GF-D8 (cell line): Measurements from ENCODE around the gene FUCA2.
A peak's percentile ranks its signal among the peaks of the same experiment; 100 is the strongest.
"Not testable (repeated sequence)": the region's sequence is repeated elsewhere in the genome, so short reads cannot be mapped to it uniquely, and the experiment has no call there.

ENCODE experiments used
- DNase-seq: peaks from one replicate; lab custom pipeline; 2025; lab: John Stamatoyannopoulos, UW

FUCA2 gene

GRCh38 chr6:143535189-143535614, 23.7 kb upstream of the FUCA2 start:
- no peak for DNase-seq

GRCh38 chr6:143531720-143532499, 20.4 kb upstream of the FUCA2 start:
- no peak for DNase-seq

- DNase-seq, result no peak
Observed at GRCh38 chr6:143529095-143529494, 17.6 kb upstream of the FUCA2 start.

- DNase-seq, result peak; percentile 26
Observed at GRCh38 chr6:143528164-143528811, 16.8 kb upstream of the FUCA2 start.

GRCh38 chr6:143527677-143528076, 16.2 kb upstream of the FUCA2 start:
- no peak for DNase-seq

- DNase-seq, result peak; percentile 22
Observed at GRCh38 chr6:143525356-143525755, 13.8 kb upstream of the FUCA2 start.

GRCh38 chr6:143522039-143522600, 10.6 kb upstream of the FUCA2 start:
- DNase-seq, result no peak

- no peak for DNase-seq
Observed at GRCh38 chr6:143517447-143517773, 5.9 kb upstream of the FUCA2 start.

GRCh38 chr6:143516690-143517446, 5.3 kb upstream of the FUCA2 start:
- DNase-seq, result no peak

- DNase-seq, result no peak
Observed at GRCh38 chr6:143515766-143516355, 4.3 kb upstream of the FUCA2 start.

- no peak for DNase-seq
Observed at GRCh38 chr6:143515061-143515760, 3.7 kb upstream of the FUCA2 start.

GRCh38 chr6:143513410-143513809, 1.9 kb upstream of the FUCA2 start:
- no peak for DNase-seq

GRCh38 chr6:143510326-143510725, 1.2 kb downstream of the FUCA2 start:
- DNase-seq, result not testable (repeated sequence)

- DNase-seq, result no peak
Observed at GRCh38 chr6:143507358-143508145, 4.0 kb downstream of the FUCA2 start.

- no peak for DNase-seq
Observed at GRCh38 chr6:143506620-143507019, 4.9 kb downstream of the FUCA2 start.

- DNase-seq, result no peak
Observed at GRCh38 chr6:143506199-143506598, 5.3 kb downstream of the FUCA2 start.

- no peak for DNase-seq
Observed at GRCh38 chr6:143505537-143505936, 6.0 kb downstream of the FUCA2 start.

GRCh38 chr6:143505111-143505510, 6.4 kb downstream of the FUCA2 start:
- no peak for DNase-seq

- no peak for DNase-seq
Observed at GRCh38 chr6:143504369-143504768, 7.2 kb downstream of the FUCA2 start.

- no peak for DNase-seq
Observed at GRCh38 chr6:143501851-143502250, 9.7 kb downstream of the FUCA2 start.

GRCh38 chr6:143498428-143498827, 13.1 kb downstream of the FUCA2 start:
- peak; percentile 28 for DNase-seq
